Measurements from ENCODE around the gene BCL2L14. TPM values are rescaled to one million over a fixed set of nuclear protein-coding genes. Genes with fewer than 3 reads are reported as not detected.
A peak's percentile ranks its signal among the peaks of the same experiment; 100 is the strongest.

Gene BCL2L14
- polyA plus RNA-seq, 1 donor (not counting 4 experiments of a cell fraction or from before 2014, with no cell fraction given): not detected

GRCh38 chr12:12029653-12030052 lies 41.1 kb upstream of the BCL2L14 start:
- Histone ChIP-seq H3K9ac (ENCODE audit: control insufficient read depth, extremely low read depth, insufficient read depth, low read length) (no peak overlapping the region), H3K36me3 (ENCODE audit: control insufficient read depth in 2 of 2, extremely low read depth in 1 of 2, insufficient read depth in 2 of 2, low read length in 2 of 2) (no peaks in the 10 kb centered on the region), H2AFZ (ENCODE audit: control insufficient read depth, low read length) (no peak overlapping the region), H3K4me2 (ENCODE audit: control insufficient read depth, extremely low read depth, insufficient read depth, low read depth, low read length) (no peak overlapping the region), H3K4me3 (ENCODE audit: control insufficient read depth in 2 of 3, extremely low read depth in 1 of 3, insufficient read depth in 2 of 3, low read depth in 1 of 3, low read length in 3 of 3) (no peak overlapping the region), H3K4me1 (ENCODE audit: control insufficient read depth, extremely low read depth, insufficient read depth, low read length) (peaks cover 11% of the 10 kb centered on the region), H3K27me3 (ENCODE audit: control insufficient read depth, extremely low read depth, insufficient read depth, low read length) (no peaks in the 10 kb centered on the region), H3K79me2 (ENCODE audit: control insufficient read depth, insufficient read depth, low read length) (no peaks in the 10 kb centered on the region), H3K9me3 (ENCODE audit: control insufficient read depth, low read depth, low read length) (no peaks in the 10 kb centered on the region), H3K27ac (ENCODE audit: control insufficient read depth, insufficient read depth, low read length) (no peak overlapping the region), H3K9me1 (ENCODE audit: control insufficient read depth, extremely low read depth, insufficient read depth, low read length) (no peaks in the 10 kb centered on the region), H4K20me1 (ENCODE audit: control insufficient read depth, extremely low read depth, insufficient read depth, low read length) (no peaks in the 10 kb centered on the region)
- no peak for DNase-seq (ENCODE audit: low read depth, low spot score)
- no peak for FAIRE-seq
- TF ChIP-seq EZH2 (IDR thresholded peaks at IDR 0.05; ENCODE audit: low read length): no peak
- TF ChIP-seq, protein P1, sequence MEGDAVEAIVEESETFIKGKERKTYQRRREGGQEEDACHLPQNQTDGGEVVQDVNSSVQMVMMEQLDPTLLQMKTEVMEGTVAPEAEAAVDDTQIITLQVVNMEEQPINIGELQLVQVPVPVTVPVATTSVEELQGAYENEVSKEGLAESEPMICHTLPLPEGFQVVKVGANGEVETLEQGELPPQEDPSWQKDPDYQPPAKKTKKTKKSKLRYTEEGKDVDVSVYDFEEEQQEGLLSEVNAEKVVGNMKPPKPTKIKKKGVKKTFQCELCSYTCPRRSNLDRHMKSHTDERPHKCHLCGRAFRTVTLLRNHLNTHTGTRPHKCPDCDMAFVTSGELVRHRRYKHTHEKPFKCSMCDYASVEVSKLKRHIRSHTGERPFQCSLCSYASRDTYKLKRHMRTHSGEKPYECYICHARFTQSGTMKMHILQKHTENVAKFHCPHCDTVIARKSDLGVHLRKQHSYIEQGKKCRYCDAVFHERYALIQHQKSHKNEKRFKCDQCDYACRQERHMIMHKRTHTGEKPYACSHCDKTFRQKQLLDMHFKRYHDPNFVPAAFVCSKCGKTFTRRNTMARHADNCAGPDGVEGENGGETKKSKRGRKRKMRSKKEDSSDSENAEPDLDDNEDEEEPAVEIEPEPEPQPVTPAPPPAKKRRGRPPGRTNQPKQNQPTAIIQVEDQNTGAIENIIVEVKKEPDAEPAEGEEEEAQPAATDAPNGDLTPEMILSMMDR (optimal IDR thresholded peaks at IDR 0.05 in 1 of 3, IDR thresholded peaks at IDR 0.05 in 1 of 3, conservative IDR thresholded peaks at IDR 0.05 in 1 of 3; ENCODE audit: extremely low read depth in 1 of 3, insufficient read depth in 2 of 3, low read length in 3 of 3): no peak
- dilution Hi-C loops (cut with MboI; ENCODE audit: extremely low pct_ligation_motif_present, low sequenced_read_pairs): loop anchor here (25.0 kb wide), 1 partner anchor 442 kb away; no protein-coding TSS in a partner anchor

DNA sequence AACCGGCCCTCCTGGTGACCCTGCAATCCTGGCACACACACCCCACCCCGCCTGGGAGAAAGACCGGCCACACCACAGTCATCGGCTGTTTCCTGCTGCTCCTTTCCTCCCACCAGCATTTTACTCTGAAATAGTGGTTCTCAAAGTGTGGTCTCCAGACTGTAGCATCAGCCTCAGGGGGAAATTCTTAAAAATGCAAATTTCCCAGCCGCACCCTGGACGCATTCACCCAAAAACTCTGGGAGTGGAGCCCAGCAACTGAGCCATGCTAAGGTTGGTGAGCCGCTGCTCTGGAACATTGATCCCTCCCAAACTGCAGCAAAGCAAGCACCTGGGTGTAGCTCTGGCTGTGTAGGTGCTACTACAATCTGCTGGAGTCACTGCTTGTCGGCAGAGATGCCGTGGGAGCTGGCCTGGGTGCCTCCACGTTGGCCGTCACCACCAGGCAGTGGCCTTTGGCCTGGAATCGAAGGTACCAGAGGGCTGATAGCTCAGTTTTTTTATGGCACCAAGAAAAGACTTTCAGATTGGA lies 38.4 kb upstream of the BCL2L14 start:
- FAIRE-seq (no peak), DNase-seq (ENCODE audit: low read depth, low spot score) (no peak)
- no peaks in the 10 kb centered on the region for H3K36me3 ChIP-seq (ENCODE audit: control insufficient read depth in 2 of 2, extremely low read depth in 1 of 2, insufficient read depth in 2 of 2, low read length in 2 of 2)
- no peaks in the 10 kb centered on the region for H4K20me1 ChIP-seq (ENCODE audit: control insufficient read depth, extremely low read depth, insufficient read depth, low read length)
- dilution Hi-C loops (cut with MboI; ENCODE audit: extremely low pct_ligation_motif_present, low sequenced_read_pairs): loop anchor here (25.0 kb wide), 1 partner anchor 445 kb away; no protein-coding TSS in a partner anchor
- peak overlapping the region; percentile 84 for H3K4me2 ChIP-seq (ENCODE audit: control insufficient read depth, extremely low read depth, insufficient read depth, low read depth, low read length)
- TF ChIP-seq EZH2 (IDR thresholded peaks at IDR 0.05; ENCODE audit: low read length): no peak
- TF ChIP-seq, protein P1 (optimal IDR thresholded peaks at IDR 0.05 in 1 of 3, IDR thresholded peaks at IDR 0.05 in 1 of 3, conservative IDR thresholded peaks at IDR 0.05 in 1 of 3; ENCODE audit: extremely low read depth in 1 of 3, insufficient read depth in 2 of 3, low read length in 3 of 3): no peak
- H3K27ac ChIP-seq (ENCODE audit: control insufficient read depth, insufficient read depth, low read length): no peak overlapping the region
- peaks cover 11% of the 10 kb centered on the region for H3K4me1 ChIP-seq (ENCODE audit: control insufficient read depth, extremely low read depth, insufficient read depth, low read length)
- H3K27me3 ChIP-seq (ENCODE audit: control insufficient read depth, extremely low read depth, insufficient read depth, low read length): no peaks in the 10 kb centered on the region
- H3K4me3 ChIP-seq (ENCODE audit: control insufficient read depth in 2 of 3, extremely low read depth in 1 of 3, insufficient read depth in 2 of 3, low read depth in 1 of 3, low read length in 3 of 3): peak overlapping the region in 1 of 3 experiments; percentile 52
- H3K9me1 ChIP-seq (ENCODE audit: control insufficient read depth, extremely low read depth, insufficient read depth, low read length): no peaks in the 10 kb centered on the region
- H3K9ac ChIP-seq (ENCODE audit: control insufficient read depth, extremely low read depth, insufficient read depth, low read length): no peak overlapping the region
- peak overlapping the region; percentile 67 for H2AFZ ChIP-seq (ENCODE audit: control insufficient read depth, low read length)
- H3K79me2 ChIP-seq (ENCODE audit: control insufficient read depth, insufficient read depth, low read length): no peaks in the 10 kb centered on the region
- no peaks in the 10 kb centered on the region for H3K9me3 ChIP-seq (ENCODE audit: control insufficient read depth, low read depth, low read length)
